ENCODE results near the gene RAI2.

GRCh38 chrX:17813277-17813676, 47.8 kb downstream of the RAI2 start:
- no peak for TF ChIP-seq CTCF (IDR thresholded peaks at IDR 0.05; ENCODE audit: low read depth, low read length)
- TF ChIP-seq, protein P1, sequence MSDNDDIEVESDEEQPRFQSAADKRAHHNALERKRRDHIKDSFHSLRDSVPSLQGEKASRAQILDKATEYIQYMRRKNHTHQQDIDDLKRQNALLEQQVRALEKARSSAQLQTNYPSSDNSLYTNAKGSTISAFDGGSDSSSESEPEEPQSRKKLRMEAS (IDR thresholded peaks at IDR 0.05; ENCODE audit: low read depth, low read length): no peak

Measured in NB4 (cell line).